Thyroid gland (tissue), 4 donors: ENCODE results near the gene DHTKD1. TPM values are rescaled to one million over a fixed set of nuclear protein-coding genes. Genes with fewer than 3 reads are reported as not detected.

Experiments
- DNase-seq, 2 donors: peaks; one replicate each; pipeline ENCODE4 v3.0.0-alpha.2; 2019
- H3K27ac ChIP-seq, 3 donors: fragments of 200-600 bp; sonication (generic); 1 replicate in 2 of 3; 2 replicates in 1 of 3; pipeline ENCODE4 v1.5.1; 2016 to 2019; ENCODE audit warnings: mild to moderate bottlenecking in 1 of 3, moderate library complexity in 1 of 3
- H3K27me3 ChIP-seq: fragments of 200-600 bp; sonication (generic); one replicate; pipeline ENCODE4 v1.5.1; 2019
- H3K36me3 ChIP-seq, 2 donors: fragments of 200-600 bp; sonication (generic); one replicate each; pipeline ENCODE4 v1.5.1; 2016 to 2019
- H3K4me1 ChIP-seq, 2 donors: fragments of 200-600 bp; sonication (generic); one replicate each; pipeline ENCODE4 v1.5.1; 2017 to 2019
- H3K4me3 ChIP-seq, 3 donors: fragments of 200-600 bp; sonication (generic); replicated peaks in 1 of 3; 1 replicate in 2 of 3; 2 replicates in 1 of 3; pipeline ENCODE4 v1.5.1; 2016; ENCODE audit warnings: mild to moderate bottlenecking in 1 of 3
- H3K9me3 ChIP-seq: fragments of 200-600 bp; sonication (generic); one replicate; pipeline ENCODE4 v1.5.1; 2017
- CTCF ChIP-seq, 6 experiments: fragments of 200-600 bp in 3 of 6; fragments of 450-650 bp in 3 of 6; sonication (generic) in 3 of 6; IDR thresholded peaks; one replicate each; pipeline ENCODE4 v1.5.1; 2016 to 2019; ENCODE audit warnings: antibody characterized with exemption in 6 of 6, mild to moderate bottlenecking in 2 of 6, inconsistent platforms in 1 of 6, moderate library complexity in 1 of 6
- POLR2A ChIP-seq, 2 donors: fragments of 450-650 bp; IDR thresholded peaks; one replicate each; pipeline ENCODE4 v1.6.1; 2017; ENCODE audit warnings: antibody characterized with exemption in 2 of 2, mild to moderate bottlenecking in 2 of 2, moderate library complexity in 1 of 2
- WGBS, 2 donors: methylation state at CpG; one replicate each; pipeline ENCODE4 v1.1.5; 2017; 5-methylcytosine and 5-hydroxymethylcytosine counted together
- intact Hi-C: fragments of 100-400 bp; cut with DNase I; formaldehyde crosslinking; loops from one replicate; pipeline ENCODE4 v1.15.1; 2023
- total RNA-seq, 4 donors: library from RNA; depleted of rRNA; stranded (reverse); fragments of >200 nt; gene quantifications; one replicate each; pipeline ENCODE4 v1.2.3, GENCODE V29; 2016

Gene DHTKD1
- total RNA-seq, 4 donors from 2014 or later: 29.1 to 80.2 (median 52.8) TPM

GRCh38 chr10:12111528-12111927 lies 42.8 kb downstream of the DHTKD1 start:
- no peak overlapping the region for H3K27ac ChIP-seq
- H3K4me3 ChIP-seq: no peak overlapping the region
- no peak for TF ChIP-seq CTCF (IDR thresholded peaks at IDR 0.05)
- TF ChIP-seq POLR2A (IDR thresholded peaks at IDR 0.05): no peak
- no peaks in the 10 kb centered on the region for H3K27me3 ChIP-seq
- H3K4me1 ChIP-seq: no peaks in the 10 kb centered on the region
- no peaks in the 10 kb centered on the region for H3K9me3 ChIP-seq
- intact Hi-C loops: no loop called here
- H3K36me3 ChIP-seq: peaks cover 10 to 23% of the 10 kb centered on the region in 2 donors
- no peak for DNase-seq

GRCh38 chr10:12113627-12114026 lies 44.9 kb downstream of the DHTKD1 start:
- H3K36me3 ChIP-seq: peaks cover 11 to 15% of the 10 kb centered on the region in 2 donors
- H3K4me3 ChIP-seq: no peak overlapping the region
- intact Hi-C loops: no loop called here
- no peak overlapping the region for H3K27ac ChIP-seq
- no peaks in the 10 kb centered on the region for H3K9me3 ChIP-seq
- WGBS, 2 donors: 100% methylated on average over 2 of the region's 2 CpGs
- no peak for DNase-seq
- TF ChIP-seq CTCF (IDR thresholded peaks at IDR 0.05) (no peak), POLR2A (IDR thresholded peaks at IDR 0.05) (no peak)
- H3K4me1 ChIP-seq: no peaks in the 10 kb centered on the region
- H3K27me3 ChIP-seq: no peaks in the 10 kb centered on the region

GRCh38 chr10:12121673-12122072 lies 52.9 kb downstream of the DHTKD1 start:
- WGBS, 2 donors: 91 to 94% methylated on average over 4 of the region's 4 CpGs
- H3K36me3 ChIP-seq: peaks cover 5 to 14% of the 10 kb centered on the region in 2 donors

GRCh38 chr10:12129222-12130111 lies 60.7 kb downstream of the DHTKD1 start, which contains the start of gene SEC61A2:
Gene SEC61A2 (plus strand): TSS chr10:12129677. CDS start chr10:12129788, 111 bp downstream.
- no peaks in the 10 kb centered on the region for H3K36me3 ChIP-seq
- peak within 1 kb of the TSS; percentile 69 to 97 (median 94) for H3K4me3 ChIP-seq
- H3K27me3 ChIP-seq: no peaks in the 10 kb centered on the region
- H3K4me1 ChIP-seq: peaks cover 10 to 15% of the 10 kb centered on the region in 2 donors
- no peak for TF ChIP-seq CTCF (IDR thresholded peaks at IDR 0.05)
- peak; percentile 79 to 91 for TF ChIP-seq POLR2A (IDR thresholded peaks at IDR 0.05)
- 0% methylated on average over 31 to 51 of the region's 108 CpGs for WGBS, 2 donors
- DNase-seq: peak; percentile 95 to 96
- intact Hi-C loops: loop anchor here (5.0 kb wide), 2 partner anchors 62 to 82 kb away; partner anchors contain the start of gene DHTKD1
- no peaks in the 10 kb centered on the region for H3K9me3 ChIP-seq
- peak within 1 kb of the TSS; percentile 95 to 96 (median 95) for H3K27ac ChIP-seq

More at GRCh38 chr10:12121673-12122072, 52.9 kb downstream of the DHTKD1 start:
- peaks cover 15 to 26% of the 10 kb centered on the region in 2 donors for H3K4me1 ChIP-seq
- H3K4me3 ChIP-seq: no peak overlapping the region
- peak overlapping the region in 1 of 3 donors; percentile 81 for H3K27ac ChIP-seq
- no peak for TF ChIP-seq POLR2A (IDR thresholded peaks at IDR 0.05)
- no peak for TF ChIP-seq CTCF (IDR thresholded peaks at IDR 0.05)
- intact Hi-C loops: no loop called here
- no peak for DNase-seq
- H3K9me3 ChIP-seq: no peaks in the 10 kb centered on the region
- H3K27me3 ChIP-seq: no peaks in the 10 kb centered on the region
